HG03342 (cell line): ENCODE measurements around the gene UGP2.
"Not testable (repeated sequence)": the region's sequence is repeated elsewhere in the genome, so short reads cannot be mapped to it uniquely, and the experiment has no call there.

Experiments used
- ATAC-seq: cut with Tn5 transposase; IDR thresholded peaks from one replicate; pipeline ENCODE4 v1.9.1; 2021; ENCODE audit warnings: mild to moderate bottlenecking, moderate library complexity; ENCODE audit not compliant: unreplicated experiment

Gene UGP2

DNA sequence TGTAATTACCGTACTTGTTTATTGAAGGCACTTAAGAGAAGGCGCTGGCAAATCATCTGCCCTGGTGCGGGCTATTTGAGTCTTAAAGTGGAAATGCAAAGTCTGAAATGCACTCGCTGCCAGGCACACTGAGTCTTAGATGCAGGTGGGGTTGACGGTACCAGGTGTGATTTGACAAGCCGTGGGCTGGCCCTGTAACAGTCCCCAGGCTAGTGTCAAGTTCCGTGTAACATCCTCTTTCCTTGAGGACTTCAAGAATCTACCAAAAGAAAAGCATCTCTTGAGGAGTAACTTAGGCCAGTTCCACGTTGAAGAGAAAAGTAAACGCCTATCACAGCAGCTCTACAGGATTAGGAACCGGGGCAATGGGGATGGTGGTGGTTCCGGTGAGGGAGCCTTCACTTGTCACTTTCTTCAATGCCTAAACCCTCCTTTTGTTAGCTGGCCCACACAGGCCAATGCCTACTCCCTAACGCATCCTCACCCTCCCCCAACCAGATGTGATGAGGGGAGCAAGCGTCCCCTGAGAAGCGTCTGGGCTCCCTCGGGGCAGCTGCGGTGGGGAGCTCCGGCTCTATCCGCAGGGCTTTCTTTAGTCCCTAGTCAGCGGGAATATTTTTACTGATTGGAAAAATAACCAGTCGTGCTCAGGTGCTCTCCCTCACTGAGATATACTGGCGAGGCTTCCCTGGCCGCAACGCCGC, 1.5 kb upstream of the UGP2 start:
- peak; percentile 25 for ATAC-seq

DNA sequence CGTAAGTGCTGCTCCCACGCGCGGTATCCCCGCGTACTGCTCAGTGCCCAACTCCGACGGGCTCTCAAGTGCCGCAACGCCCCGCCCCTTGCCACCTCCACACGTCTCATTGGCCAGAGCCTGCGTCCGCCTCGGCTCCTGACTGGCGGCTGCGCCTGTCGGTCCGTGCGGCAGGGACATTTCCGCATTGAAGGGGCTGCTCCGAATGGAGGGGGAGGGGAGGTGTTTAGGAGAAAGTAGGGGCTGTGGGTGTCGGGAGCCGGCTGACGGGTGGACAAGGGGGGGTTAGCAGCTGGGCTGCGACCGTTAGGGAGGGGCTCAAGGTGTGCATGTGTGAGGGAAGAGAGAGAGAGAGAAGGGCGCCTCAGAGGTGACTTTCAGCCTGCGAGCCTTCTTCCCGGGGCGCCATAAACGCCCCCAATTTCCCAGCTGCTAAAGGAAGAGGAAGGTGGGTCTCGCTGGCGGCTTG, 877 bp upstream of the UGP2 start:
- ATAC-seq: peak; percentile 93

DNA sequence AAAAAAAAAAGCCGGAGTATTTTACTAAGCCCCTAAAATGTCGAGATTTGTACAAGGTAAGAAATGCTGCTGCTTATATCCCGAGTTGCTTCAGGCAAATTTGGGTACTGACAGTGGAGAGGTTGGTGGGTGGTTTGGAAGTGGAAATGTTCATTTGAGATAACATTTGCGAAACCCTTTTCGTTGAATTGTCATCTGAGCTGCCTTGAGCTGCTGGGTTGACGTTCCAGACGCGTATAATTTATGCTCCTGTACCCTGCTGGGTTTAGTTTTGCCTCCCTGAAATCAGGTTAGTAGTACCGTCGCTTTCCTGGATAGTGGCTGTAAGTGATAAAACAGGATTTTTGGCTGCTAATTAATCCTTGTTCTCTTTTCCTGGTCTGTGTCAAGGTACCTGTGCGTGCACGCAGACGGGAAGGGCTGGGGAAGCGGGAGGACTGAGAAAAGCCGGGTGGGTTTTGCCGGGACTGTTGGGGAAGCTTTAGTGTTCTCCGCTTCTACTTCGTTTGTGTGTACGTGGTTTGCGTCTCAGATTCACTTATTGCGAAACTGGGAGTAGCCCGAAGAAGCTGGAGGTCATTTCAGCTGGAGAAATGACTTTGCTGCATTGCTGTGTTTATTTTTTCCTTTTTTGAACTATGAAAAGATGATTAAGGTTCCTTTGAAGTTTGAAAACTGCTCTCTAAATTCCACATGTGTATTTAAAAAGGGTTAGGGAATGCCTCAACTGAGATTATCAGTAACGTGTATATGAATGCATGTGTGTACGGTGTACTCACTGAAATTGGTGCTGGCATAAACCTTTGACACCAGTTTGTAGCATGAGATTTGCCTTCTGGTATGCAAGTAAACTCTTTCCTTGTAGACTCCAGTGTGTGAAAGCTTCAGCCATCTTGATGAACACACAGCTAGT, 709 bp downstream of the UGP2 start:
- ATAC-seq: no peak

DNA sequence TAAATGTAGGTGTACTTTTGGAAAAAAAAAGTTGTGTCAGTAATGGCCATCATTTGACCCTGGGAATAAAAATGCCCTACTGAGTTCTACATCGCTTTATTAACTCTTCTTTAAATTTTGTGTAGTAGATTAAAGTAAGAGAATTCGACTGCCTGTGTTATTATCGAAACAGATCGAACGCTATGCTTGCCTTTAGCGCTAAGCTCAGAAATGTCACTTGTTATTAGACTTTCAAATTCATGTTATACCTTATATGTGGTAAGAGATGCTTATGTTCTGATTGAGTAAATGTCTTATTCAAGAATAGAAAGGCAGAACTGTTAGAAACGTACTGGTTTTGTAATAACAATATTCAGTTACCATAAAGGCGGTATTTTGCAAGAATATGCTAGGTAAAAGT, 1.4 kb downstream of the UGP2 start:
- no peak for ATAC-seq

DNA sequence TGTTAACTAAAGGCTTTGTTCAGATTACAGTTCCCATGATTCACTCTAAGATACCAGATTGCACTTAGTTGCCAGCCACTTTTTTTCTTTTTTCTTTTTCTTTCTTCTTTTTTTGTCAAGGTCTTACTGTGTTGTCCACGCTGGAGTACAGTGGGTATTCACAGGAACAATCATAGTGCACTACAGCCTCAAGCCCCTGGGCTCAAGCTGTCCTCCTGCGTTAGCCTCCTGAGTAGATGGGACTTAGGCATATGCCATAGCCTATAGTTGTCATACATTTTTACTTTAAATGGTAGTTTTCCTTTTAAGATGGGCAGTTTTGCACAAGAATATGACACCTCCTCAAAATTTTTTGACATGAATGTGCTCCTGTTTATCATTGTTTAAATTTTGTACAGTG, 2.1 kb downstream of the UGP2 start:
- no peak for ATAC-seq

DNA sequence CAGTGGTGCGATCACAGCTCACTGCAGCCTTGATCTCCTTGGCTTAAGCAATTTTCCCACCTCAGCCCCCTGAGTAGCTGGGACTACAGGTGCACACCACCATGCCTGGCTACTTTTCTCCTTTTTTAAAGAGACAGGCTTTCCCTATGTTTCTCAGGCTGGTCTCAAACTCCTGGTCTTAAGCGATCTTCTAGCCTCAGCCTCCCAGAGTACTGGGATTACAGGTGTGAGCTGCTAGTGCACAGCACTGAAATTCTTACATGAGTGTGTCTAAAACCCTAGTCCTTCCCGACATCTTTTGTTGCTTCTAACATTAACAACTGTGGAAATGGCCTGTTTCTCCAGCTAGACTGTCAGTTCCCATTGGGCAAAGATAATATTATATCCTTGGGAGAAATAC, 2.9 kb downstream of the UGP2 start:
- ATAC-seq: no peak

DNA sequence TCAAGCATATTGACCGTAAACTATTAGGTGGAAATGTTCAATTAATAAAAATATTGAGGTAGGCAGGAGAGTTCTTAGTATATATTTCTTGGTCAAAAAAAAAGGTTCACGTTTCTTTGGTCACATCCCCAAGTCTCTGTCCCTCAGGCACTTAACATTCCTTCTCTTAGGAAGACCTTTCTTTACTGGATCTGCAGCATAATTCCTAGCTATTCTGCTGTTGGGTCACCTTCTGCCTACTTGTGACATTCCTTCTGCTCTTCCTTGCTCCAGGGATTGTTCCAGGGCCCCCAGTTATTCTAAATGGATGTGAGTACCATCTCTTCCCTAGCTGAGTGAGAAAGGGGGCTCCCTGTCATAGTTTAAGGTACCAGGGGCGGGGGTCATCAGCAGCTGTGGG, 4.2 kb downstream of the UGP2 start:
- ATAC-seq: no peak

DNA sequence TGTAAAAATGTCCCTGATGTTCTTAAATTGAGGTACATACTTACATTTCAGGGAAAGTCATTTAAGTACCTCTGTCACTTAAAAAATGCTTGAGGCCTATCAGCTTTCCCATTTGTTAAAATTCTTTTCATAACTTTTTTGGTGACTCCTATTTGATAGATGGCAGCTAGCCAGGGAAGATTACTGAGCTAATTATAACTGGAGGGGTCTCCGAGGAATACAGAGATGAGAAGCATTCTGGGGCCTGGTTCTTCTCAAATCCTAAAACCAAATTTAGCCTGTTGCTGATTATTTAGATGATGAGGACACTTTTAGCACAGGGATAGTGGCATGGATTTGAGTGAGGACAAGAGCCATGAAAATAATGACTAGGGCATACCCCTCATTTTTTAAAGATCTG, 4.8 kb downstream of the UGP2 start:
- no peak for ATAC-seq

DNA sequence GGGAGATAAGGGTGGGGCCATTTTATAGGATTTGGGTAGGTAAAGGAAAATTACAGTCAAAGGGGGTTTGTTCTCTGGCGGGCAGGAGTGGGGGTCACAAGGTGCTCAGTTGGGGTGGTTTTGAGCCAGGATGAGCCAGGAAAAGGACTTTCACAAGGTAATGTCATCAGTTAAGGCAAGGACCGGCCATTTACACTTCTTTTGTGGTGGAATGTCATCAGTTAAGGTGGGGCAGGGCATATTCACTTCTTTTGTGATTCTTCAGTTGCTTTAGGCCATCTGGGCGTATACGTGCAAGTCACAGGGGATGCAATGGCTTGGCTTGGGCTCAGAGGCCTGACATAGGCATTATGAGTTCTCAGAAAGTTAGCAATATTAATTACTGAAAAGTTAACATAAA, 5.9 kb downstream of the UGP2 start:
- not testable (repeated sequence) for ATAC-seq

DNA sequence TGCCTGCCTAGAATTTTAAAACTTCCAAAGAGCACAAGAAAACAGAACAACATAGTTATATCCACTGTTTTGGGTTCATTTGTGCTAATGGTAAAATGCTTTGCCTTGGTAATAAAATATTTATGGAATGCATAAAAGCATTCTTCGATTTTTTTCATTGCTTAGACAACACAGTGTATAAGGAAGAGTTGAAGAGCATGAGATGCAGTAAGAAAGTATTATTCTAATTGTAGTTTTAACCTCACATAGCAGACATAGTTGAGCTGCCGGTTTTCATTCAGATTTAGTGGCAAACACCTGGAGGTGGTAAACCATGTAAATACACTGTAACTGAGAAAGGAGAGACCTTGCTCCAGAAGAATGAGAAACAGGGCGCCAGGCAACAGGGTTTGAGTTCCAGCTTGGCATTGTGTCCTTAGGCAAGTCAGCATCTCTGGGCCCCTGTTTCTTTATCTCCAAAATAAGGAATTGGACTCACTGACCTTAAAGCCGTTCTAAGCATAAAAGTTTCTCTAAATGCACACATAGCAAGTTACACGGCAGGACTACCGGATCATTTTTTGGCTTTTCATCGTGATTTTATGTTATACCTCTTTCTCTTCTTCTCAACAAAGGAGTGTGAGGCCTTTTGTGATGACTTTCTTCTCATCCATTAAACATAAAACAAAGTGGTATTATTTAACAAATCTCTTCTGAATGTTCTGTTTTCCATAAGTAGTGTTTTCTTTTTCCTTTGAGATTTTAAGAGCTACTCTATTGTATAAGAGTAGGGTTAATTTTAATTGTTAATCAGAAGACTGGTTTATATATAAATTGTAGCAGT, 7.9 kb downstream of the UGP2 start:
- no peak for ATAC-seq

DNA sequence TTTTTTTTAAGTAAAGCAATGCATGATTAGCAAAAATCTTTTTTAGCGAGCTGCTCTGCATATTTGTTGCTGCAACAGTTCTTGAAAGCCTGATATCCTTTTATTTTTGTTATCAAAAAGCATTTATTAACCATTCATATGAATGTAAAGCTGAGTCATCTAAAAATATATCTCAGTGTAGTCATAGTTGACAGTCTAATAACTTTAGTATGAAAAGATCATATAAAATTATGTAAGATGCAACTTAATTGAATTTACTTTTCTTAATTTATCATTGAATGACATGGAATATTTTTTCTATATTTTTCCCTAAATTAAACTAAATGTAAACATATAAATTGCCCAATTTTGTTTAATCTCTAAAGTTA, 8.5 kb downstream of the UGP2 start:
- ATAC-seq: no peak

DNA sequence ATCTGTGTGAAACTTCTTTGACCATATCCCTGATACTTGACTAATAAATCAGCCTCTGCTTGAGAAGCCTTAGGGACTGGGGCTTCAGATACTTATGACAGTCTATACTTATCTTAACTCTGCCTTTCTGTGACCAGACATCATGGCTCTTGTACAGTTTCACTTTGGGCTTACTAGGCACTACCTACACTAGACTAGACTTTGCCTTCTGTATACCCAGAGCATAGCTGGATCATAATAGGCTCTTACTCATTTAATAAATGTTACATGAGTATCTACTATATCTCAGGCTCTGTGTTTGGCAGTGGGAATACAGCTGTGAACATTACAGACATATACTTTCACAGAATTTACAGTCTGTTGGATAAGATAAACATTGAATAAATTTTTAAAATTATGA, 9.0 kb downstream of the UGP2 start:
- ATAC-seq: no peak

DNA sequence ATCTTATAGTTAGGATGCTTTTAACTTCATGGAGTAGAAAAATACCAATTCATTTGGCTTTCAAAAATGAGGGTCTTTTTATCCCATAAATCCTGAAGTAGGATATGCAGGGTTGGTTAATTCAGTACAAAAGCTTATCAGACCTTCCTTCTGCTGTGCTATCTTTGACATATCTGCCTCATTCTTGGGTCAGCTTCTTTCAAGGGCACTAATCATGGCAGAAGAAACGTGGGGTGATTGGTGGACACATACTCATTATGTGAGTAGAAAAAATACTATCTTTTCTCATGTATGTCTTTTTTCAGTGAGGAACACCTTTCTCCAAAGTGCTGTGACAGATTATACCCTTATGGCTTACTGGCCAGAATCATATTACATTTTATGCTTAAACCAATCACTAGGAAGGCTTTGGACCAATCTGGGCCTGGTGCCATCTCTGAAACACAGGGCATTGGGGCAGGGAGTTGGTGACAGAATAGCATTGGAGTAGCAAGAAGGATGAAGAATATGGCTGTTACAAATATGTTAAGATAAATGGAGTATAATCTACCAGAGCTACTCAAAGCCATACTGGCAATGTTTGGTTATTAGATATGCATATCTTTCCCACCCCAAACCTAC, 10.1 kb downstream of the UGP2 start:
- ATAC-seq: no peak

DNA sequence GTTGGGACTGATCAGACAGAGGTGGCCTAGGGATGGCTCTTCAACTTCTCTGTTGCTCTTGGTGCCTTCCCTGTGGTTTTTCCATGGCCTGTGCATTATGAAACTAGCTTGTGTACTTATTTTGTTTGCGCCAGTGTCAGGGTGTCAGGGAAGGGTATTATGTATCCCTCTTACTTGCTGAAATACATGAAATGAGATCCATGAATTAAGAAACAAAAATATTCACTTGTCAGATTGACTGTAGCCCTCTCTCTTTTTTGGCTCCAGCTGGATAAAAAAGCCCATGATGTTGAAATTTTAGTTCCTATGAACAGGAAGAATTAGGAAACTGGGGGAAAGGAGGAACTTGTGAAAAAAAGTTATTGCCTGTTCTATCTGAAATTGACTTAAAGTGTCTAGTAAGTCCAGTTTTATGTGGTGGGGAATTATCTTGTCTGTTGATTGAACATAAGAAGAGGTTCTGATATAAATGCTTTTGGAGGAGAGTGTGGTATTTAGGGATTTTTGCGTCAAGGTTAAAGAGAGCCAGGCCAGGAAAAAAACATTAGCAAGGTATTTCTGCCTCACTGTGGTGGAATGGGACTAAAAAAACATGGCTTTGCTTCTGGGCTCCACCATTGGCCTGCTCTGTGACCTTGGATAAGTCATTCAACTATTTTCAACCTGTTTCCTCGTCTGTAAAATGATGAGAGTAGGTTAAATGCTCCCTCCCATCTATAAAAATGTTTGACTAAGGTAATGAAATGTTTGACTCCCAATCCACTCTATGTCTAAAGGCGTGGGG, 12.0 kb downstream of the UGP2 start:
- ATAC-seq: no peak

DNA sequence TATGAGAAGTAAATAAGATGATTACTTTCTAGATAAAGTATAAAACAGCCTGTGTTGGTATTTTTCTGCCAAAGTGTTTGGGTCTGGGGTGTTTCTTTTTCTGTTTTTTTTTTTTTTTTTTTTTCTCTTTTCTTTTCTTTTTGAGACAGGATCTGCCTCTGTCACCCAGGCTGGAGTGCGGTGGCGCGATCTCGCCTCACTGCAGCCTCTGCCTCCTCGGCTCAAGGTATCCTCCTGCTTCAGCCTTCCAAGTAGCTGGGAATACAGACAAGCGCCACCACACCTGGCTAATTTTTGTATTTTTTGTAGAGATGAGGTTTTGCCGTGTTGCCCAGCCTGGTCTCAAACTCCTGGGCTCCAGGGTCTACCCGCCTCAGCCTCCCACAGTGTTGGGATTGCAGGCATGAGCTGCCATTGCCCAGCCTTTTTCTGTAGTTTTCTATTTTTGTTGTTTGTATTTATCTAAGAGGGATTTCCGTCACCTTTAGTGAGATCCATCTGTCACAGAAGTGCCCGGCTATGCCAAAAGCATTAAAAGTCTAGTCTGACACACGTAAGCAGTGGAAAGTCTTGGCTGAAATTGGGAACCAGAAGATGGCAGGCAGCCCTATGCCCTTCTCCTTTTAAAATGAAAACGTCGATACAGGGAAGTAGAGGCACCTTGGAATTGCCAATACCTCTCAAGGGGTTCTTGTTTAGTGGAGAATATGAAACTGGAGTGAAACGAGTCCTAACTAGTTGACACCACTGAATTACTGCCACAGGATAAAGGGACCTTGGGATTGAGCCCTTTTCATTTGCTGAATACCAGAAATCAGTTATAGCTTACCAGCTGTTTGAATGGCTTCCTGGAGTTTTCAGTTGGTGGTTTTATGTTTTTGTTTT, 14.0 kb downstream of the UGP2 start:
- no peak for ATAC-seq

DNA sequence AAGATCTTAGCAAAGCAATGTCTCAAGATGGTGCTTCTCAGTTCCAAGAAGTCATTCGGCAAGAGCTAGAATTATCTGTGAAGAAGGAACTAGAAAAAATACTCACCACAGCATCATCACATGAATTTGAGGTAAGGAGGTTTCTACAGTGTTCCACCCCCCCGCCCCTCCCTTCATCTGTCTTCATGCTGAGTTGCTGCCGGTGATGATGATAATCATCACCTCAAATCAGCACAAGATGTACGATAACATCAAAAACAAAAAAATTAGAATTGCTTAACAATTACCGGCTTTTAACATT, 14.6 kb downstream of the UGP2 start:
- ATAC-seq: no peak

DNA sequence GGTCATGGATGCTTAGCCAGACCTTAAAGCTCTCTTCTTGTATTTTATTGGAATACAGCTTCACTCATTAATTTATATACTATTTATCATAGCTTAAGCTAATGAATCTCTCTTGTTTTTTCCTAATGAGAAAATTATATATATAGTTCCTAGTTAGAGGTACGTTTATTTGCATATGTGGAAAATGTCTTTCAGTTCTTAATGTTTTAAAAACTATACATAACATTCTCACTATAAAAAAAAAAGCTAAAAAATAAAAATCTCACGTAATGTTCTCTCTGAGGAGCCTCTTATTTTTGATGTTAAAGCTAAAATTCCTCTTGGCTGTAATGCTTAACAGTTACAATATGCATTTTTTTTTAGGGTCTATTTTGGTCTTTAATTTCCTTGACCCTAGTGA, 16.6 kb downstream of the UGP2 start:
- no peak for ATAC-seq

DNA sequence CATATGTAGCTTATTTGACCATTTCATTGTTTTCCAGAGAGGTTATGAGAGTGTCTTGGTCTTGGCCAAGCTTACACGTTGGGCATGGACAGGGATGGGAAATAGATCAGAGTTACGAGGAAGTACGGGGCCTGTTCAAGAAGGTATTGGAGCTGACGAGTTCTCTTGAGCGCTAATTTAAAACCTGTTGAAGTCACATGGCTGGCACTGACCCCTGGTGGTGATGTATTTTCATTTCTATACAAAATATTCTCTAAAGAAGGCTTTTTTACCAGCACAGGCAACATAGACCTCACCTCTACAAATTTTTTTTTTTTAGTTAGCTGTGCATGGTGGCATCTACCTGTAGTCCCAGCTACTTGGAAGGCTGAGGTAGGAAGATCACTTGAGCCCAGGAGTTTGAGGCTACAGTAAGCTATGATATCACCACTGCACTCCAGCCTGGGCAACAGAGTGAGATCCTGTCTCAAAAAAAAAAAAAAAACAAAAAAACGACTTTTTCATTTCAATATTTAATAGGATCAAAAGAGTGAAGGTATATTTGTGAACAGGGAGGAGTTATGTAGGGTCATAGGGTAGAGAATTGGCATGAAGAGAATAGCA, 19.6 kb downstream of the UGP2 start:
- ATAC-seq: peak; percentile 58

DNA sequence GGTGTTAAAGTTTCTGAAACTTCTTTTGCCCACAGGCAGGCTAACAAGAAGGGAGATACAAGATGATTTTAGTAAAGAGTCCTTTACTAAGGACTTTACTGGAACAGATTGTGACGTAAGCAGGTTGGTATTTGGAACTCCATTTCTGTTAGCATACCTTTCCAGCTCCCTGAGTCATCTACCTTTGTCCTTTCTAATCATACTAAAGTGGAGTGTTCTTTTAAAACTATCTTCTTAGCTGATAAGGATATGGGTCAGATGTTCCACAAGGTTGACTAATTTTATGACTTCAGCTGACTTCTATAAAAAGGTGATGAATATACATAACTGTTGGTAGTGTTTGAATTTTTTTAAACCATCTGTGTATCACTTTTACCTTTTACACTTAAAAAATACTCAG, 21.1 kb downstream of the UGP2 start:
- ATAC-seq: no peak
